Stimulated activated CD8-positive, alpha-beta memory T cell treated with anti-CD3 and anti-CD28 coated beads, Interleukin-4, amount 100 ng/mL, for 1 hour (primary cell): Measurements from ENCODE around the gene SYT1.
"Not testable (repeated sequence)": the region's sequence is repeated elsewhere in the genome, so short reads cannot be mapped to it uniquely, and the experiment has no call there.

Experiments used
- DNase-seq, 2 donors: peaks; one replicate each; pipeline ENCODE4 v3.0.0-alpha.2; 2020; ENCODE audit warnings: low read depth in 2 of 2, low spot score in 1 of 2

SYT1 gene

DNA sequence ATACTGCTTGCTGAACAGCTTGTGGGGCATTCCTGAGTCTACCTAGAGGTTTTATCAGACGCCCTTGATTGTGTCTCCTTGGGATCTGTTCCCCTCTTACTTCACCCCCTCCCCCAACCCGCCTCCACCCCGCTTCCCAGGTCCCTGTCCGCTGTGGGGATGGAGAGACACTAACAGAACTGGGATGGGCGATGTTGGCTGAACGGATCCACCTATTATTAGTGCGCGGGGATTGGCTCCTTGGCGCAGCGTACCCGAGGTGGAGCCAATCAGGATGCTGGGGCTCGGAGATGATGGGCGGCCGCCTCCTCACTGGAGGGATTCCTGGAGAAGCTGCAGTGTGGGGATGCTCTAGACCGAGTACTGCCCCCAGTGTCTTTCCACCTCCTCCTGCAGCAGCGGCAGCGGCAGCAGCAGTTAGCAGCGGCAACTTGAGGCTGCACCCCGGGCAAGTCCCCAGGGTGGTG, at the start of gene SYT1:
TSS of gene SYT1 (plus strand) at position 372 of the 467 bp plus-strand sequence.
- DNase-seq: no peak

DNA sequence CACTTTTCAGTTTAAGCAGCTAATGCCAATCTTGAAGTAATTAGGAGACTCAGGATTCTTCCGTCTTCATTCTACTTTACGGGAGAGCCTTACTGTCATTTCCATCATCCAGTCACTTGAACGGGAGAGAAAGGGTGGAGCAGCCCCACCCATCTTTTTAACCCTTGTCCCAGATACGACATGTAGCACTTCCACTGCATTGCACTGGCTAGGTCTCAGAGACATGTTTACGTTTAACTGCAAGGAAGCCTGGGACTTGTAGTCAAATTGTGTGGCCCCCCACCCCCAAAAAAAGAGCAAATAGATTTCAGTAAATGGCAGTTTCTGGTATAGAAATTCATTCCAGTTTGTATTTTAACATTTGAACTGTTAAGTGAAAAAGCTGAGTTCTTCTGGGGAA, 46.1 kb upstream of the SYT1 start:
- no peak for DNase-seq

DNA sequence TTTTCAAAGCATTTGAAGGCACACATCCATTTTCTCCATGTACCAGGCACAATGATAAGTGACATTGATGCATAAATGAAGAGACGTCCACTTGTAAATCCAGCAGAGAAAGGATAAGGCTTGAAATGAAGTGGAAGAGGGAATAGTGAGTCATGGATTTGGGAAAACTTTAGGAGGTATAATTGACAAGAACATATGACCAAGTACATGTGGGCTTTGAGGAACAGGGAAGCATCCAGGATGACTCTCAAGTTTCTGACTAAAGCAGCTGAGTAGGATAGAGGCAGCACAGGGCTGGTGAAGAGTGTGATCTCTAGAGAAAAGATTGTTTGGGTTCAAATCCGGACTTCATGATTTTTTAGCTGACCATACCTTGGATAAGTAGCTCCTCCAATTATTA, 43.6 kb upstream of the SYT1 start:
- DNase-seq: no peak

DNA sequence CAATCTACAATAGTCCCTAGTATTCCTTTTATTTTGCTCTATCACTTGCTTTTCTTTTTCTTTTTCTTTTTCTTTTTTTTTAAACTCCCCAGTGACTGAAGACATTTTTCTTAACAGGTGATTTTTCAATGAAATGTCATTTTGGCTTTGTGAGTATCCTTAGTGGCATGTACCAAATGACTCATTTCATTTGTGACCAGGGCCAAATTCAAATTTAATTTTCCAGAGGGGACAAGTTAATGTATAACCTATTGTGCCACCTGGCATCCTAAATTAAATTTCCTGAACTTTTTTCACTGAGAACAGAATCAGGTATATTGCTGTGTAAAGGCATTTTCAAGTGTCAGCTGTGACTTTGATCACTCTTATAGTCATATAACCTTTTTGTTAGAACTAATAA, 39.7 kb upstream of the SYT1 start:
- no peak for DNase-seq

DNA sequence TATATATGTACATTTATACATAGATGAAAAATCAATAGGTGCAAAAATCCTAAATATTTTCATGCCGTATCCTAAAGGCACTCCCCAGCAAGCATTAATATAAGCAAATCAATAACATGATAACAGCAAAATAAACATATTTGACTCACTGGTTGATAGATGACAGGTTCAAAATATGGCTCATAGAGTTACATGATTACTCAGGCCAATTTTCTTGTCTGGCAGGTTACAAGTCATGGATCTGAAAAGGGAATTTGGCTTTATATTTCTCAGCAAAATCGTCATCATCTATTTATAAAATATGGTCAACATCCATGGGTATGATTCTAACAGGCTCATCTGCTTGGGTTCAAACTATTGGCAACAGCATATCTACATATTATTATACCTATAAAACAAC, 34.9 kb upstream of the SYT1 start:
- no peak for DNase-seq

DNA sequence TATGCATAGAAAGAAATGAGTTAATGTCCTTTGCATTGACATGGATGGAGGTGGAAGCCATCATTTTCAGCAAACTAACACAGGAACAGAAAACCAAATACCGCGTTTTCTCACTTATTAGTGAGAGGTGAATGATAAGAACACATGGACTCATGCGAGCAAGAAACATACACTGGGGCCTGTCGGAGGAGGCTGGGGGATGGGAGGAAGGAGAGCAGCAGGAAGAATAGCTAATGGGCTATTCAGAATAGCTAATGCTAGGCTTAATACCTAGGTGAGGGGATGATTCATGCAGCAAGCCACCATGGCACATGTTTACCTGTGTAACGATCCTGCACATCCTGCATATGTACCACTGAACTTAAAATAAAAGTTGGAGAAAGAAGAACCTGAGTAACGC, 29.1 kb upstream of the SYT1 start:
- no peak for DNase-seq

DNA sequence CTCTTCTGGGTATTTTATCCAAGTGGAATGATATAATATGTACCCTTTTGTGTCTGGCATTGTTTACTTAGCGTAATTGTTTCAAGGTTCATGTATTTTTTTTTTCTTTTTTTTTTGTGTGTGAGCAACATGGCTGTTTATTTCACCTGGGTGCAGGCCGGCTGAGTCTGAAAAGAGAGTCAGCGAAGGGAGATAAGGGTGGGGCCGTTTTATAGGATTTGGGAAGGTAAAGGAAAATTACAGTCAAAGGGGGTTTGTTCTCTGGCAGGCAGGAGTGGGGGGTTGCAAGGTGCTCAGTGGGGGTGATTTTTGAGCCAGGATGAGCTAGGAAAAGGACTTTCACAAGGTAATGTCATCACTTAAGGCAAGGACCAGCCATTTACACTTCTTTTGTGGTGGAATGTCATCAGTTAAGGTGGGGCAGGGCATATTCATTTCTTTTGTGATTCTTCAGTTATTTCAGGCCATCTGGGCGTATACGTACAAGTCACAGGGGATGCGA, 24.0 kb upstream of the SYT1 start:
- DNase-seq: not testable (repeated sequence)

DNA sequence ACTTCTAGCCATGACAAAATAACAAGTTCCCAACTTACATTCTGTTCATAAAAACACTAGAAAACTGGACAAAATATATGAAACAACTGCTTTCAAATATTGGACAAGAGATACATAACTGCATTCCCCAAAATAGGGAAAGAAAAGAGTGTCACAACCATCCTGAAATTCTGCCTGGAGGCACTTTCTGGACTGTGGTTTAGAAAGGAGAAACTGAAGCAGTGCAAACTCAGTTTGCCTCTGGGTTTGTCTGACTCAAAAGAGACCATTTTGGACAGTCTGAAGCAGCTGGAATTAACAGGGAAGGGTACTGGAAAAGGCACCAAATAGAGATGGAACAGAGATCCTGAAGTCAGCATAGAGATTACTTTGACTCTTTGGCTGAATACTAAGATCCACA, 11.3 kb upstream of the SYT1 start:
- no peak for DNase-seq

DNA sequence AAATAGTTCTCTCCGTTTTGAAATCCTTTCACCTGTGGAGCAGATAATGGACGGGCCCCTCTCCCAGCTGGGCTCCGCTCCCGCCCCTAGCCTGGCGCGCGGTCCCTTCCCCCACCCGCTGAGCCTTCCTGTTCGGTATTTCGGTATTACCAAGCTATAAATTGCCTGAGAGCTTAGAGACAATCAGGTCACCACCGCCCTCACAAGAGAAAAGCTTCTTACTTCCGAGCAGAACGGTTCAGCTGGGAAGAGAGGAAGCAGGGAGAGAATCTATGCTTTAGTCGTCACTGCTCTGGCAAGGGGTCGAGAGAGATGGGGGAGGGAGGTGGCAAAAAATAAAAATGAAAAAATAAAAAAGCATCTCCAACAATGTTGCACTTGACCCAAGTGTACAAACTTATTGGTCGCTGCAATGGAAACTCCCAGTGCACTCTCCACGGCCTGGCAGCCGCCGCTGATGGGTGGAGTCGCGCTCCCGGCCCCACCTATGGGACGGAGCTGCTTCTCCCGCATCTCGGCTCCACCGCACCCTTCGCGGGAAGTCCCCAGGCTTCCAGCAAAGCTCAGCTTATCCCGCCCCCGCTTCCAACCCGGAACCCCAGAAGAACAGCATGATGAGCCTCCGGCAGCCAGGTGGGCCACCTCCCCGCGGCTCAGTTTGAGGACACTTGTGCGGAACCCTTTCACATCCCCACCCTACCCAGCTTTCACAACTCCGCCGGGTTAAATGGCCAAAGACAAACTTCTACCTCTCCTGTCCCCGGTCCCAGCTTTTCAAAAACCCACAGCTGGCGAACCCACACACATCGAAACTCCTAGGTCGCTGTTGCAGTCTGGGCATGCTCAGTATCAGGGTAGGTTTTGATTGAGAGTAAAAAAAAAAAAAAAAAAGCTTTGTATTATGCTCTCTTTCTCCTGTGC, 832 bp upstream of the SYT1 start:
- DNase-seq: no peak

DNA sequence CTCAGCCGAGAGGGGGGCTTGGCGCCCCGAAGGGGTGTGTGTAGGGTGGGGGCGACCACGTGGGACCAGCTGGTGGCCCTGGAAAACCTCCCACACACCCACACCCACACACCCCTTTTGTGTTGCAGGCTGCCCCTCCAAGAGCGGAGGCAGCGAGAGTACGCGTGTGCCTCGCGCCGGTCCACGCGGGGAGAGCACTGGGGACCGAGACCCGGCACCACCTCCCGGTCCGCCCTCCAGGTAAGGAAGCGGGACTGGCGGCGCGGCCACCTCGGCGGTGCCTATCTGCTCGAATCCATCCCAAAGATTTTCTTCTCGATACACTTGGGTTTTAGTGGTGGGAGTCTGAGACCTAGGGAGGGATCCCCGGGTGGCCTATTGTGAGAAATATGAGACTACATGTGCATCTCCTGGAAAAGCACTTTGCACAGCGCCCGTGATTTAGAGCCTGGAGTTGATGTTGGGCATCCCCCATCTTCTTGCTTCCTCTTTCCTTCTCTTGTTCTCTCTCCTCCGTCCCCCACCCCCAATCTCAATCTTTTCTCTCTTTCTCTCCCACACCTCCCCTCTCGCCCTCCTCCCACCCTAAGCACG, 393 bp downstream of the SYT1 start:
- DNase-seq: no peak

DNA sequence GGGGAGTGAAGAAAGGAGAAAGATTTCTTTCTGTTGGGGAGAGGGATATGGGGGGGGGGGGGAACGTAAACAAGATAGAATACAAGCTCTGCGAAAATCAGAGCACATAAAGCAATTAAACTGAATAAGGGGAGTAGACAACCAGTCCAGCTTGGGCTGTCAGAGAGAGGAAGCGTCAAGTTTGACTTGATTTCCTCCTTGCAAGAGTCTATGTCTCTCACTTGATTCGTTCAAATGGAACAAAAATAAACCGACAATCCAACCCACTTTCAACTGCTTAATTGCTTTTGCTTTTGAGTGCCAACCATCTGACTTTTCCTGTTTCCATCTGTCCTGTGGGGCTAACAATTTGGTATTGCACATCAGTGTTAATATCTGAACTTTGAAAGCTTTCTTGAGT, 942 bp downstream of the SYT1 start:
- no peak for DNase-seq

DNA sequence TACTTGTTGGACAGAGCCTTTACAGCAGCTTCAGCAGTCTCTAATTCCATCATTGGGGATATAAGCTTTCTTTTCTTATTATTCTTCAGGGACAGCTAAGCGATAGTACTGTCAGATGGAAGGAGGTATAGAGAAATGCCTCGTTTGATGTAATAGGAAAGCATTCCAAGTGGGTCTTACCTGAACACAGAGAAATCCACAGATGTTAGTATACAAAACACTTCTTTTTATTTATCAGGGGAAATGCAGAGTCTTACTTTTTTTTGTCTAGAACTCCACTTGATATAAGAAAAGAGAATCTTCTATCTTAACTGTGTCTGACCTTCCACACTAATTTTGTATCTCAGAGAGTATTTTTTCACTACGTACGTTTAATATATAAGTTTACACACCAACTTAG, 1.9 kb downstream of the SYT1 start:
- no peak for DNase-seq

DNA sequence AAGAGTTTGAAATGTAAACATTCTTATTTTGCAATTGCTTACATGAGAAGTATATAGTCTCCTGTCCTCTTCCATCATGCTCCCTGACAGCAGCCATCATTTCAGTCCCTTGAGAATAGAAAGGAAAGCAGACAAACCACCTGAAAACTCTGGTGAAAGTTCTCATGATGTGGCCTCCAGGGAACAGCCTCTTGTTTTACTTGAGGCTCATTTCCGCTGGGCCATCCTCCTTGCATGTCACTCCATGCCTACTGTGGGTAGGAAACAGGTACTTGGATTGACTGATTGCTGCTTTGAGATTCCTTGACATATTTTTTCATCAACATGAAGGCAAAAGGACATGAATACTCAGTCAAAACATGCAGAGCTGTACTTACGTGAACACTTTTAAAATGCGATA, 6.0 kb downstream of the SYT1 start:
- DNase-seq: no peak

DNA sequence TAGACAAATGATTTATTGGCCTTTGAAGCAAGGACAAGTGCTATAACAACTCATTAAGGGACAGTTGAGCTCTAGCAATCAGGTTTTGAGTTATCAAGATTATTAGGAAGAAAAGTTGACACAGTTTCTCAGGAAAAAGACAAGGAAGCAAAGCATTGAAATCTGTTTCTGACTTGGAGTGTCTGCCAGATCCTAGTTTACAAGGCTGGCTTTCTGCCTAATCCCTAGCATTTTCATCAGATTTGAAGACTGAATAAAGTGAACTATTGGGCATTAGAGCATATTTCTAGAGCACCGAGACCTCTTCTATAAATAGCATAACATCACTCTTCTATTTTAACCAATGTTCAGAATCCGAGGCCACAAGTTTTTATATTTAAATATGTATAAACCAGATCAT, 7.0 kb downstream of the SYT1 start:
- no peak for DNase-seq

DNA sequence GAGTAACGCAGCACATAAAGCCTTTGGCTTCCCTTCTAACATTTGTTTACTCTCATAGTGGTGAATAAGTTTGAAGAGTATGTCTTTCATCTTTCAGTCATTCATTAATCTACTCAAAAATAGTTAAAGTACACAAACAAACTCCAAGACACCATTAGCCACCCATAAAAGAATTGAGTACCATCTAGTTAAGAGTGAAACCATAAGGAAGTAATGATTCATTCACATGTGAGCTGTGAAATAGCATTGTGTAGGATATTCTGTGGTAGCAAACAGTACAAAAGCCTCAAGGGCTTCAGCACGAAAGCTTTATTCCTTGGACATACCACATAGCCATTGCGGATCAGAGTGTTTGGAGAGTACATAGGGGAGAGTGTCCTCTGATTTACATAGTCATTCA, 13.9 kb downstream of the SYT1 start:
- no peak for DNase-seq

DNA sequence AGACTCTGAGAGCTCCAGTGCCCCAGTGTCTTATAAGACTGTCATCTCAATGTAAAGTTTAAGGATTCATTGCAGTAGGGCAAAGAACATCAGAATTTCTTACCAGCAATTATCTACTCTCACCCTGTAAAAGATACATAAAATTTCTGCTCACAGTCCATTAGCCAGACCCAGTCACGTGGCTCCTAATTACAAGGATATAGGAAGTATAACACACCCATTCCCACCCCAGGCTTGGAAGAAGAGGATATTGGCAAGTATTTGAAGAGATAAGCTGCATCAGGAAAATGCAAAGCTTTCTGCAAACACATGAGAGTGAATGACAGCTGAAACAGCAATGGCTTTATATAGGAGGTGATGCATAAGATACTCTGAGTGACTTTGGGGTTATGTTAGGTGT, 14.3 kb downstream of the SYT1 start:
- DNase-seq: no peak

DNA sequence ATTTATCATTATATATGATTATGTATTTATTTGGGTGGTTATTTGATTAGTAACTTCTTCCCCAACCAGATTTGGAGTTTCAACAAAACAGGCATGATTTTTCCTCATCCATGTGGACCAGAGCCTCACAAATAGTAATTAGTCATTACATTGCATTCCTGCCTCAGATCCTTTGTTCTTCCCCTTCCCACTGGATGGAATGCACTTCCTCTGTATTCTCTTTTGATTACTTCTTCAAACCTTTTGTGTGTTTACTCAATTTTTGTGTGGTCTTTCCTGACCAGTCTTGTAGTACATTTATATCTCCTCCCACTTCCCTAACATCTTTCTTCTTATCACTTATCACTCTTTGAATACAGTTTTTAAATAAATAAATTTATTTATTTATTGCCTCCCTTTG, 15.5 kb downstream of the SYT1 start:
- DNase-seq: no peak

DNA sequence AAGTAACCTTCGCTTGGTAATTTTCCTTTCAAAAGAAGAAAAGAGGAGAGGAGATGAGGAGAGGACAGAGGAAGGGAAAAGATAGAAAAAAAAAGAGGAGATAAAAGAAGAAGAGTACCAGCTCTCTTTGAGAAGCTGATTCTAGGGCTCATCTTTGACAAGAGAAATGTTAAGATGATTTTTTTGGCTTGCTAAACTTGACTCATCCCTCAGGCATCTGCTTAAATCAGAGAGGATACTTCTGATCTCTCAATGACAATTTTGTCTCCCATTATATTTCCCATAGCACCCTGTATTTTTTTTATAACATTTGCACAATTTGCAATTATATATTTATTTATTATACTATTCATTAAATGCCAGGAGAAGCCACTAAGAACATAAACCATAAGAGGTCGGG, 17.1 kb downstream of the SYT1 start:
- DNase-seq: no peak

DNA sequence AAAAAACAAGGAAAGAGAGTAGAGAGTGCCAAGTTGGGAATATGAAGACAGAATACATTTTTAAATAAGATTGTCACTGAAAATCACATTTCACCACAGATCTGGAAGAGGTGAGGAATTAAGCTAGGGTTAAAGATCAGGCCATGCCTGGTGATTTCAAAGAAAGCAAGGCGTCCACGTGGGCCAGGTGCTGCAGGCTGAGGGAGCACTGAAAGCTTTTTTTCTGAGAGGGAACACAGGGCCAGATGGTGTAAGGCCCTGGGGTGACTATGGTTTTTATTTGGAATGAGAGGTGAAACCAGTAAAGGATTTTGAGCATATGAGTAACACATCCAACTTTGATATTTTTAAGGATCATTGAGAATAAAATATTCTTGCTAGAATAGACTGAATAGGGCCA, 20.9 kb downstream of the SYT1 start:
- no peak for DNase-seq

DNA sequence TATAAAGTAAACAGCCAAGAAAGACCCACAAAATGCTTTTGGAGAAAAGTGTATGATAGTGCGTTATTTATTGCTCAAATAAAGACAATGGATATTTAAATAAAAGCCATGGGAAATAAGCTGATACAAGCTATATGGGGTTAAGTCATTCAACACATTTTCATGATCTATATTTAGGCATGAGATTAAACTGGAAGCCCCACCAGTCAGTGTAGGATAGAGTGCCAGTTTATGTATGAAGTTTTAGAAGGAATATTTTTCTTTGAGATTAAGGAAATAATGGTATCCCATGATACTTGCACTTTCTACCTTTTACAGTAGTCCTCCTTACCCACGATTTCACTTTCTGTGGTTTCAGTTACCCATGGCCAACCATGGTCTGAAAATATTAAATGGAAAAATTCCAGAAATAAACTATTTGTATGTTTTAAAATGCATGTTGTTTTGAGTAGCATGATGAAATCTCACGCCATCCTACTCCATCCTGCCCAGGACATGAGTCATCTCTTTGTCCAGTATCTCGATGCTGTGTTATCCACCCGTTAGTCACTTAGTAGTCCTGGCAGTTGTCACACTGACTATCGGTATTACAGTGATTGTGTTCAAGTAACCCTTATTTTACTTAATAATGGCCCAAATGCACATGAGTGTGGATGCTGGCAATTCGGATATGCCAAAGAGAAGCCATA, 22.3 kb downstream of the SYT1 start:
- no peak for DNase-seq

DNA sequence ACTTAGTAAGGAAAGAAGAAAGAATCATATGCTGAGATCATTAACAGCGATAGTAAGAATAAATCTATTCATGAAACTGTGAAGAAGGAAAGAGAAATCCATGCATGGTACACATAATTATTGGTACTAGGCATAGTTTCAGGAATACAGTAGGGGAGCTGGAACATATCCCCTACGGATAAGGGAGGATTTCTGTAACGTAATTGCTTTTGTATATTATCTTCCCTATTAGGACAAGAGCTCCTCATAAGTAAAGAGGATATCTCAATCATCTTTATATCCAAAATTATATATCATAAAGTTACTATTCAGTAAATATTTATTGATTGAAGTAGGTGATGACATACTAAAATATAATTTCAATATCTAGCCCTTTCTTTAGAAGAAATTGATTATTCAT, 22.9 kb downstream of the SYT1 start:
- no peak for DNase-seq

DNA sequence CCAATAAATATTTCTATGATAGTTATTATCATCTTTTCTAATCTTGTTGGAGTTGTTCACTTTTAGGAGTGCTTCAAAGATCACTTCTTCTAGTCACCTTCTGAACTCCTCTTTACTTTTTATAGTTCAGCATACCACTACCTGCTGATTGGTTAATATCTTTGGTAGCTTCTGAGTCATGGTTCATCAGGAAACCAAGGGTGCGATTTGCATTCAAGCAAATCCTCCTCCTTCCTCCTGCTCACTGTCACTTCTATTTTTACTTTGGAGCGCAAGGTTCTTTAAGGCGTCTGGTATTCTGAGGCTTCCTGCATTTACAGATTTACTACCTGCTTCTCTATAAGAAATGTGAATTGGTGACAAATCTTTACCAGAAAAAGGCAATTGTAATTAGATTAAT, 24.0 kb downstream of the SYT1 start:
- no peak for DNase-seq
